HCT116 (cell line): ENCODE results near the gene HEPACAM2. TPM values are rescaled to one million over a fixed set of nuclear protein-coding genes. Genes with fewer than 3 reads are reported as not detected.

Experiments
- ATAC-seq: fragments of 200-7000 bp; cut with Tn5 transposase; 2 replicates; pipeline ENCODE4 v1.9.1; 2020; ENCODE audit warnings: mild to moderate bottlenecking, moderate library complexity
- BruUV-seq: library from RNA; stranded (reverse); fragments of 400-500 nt; replicated peaks from 2 replicates; lab custom pipeline; 2021; lab: Mats Ljungman, UMichigan
- CTCF ChIA-PET: fragments of 300-600 bp; sonication (Branson Sonifier 250); formaldehyde crosslinking; loops from one replicate; lab custom pipeline; 2021; ENCODE audit warnings: antibody characterized with exemption; lab: Charles Lee
- POLR2A ChIA-PET: fragments of 300-600, 350-600 bp; sonication (Branson Sonifier 250); formaldehyde crosslinking; loops from one replicate; lab custom pipeline; 2021; ENCODE audit warnings: antibody characterized with exemption; lab: Charles Lee
- RAD21 ChIA-PET, 2 experiments: fragments of 300-600 bp; sonication (Branson Sonifier 250); formaldehyde crosslinking; loops; one replicate each; lab custom pipeline; 2023; ENCODE audit warnings: low total read pairs in 2 of 2; ENCODE audit not compliant: uncharacterized antibody in 2 of 2, unreplicated experiment in 2 of 2, low non-redundant PET in 1 of 2; lab: Charles Lee
- DNase-seq: peaks from one replicate; pipeline ENCODE4 v3.0.0-alpha.2; 2010; ENCODE audit warnings: low read depth, low spot score
- H2AFZ ChIP-seq: fragments of 200-600 bp; shearing (Covaris generic), sonication (generic); 2 replicates; pipeline ENCODE4 v1.6.1; 2017; ENCODE audit warnings: low read depth, mixed run types, mixed read lengths, antibody characterized with exemption, low read length; ENCODE audit not compliant: poor library complexity, severe bottlenecking
- H3K27ac ChIP-seq: 2 replicates; pipeline ENCODE4 v1.5.1; 2012; ENCODE audit warnings: low read depth, low read length
- H3K27me3 ChIP-seq: fragments of 200-600 bp; sonication (generic); 2 replicates; pipeline ENCODE4 v1.6.1; 2016; ENCODE audit warnings: mixed run types, low read length, mixed read lengths; ENCODE audit not compliant: insufficient read depth
- H3K36me3 ChIP-seq, 2 experiments: fragments of 200-500 bp in 1 of 2; fragments of 200-600 bp in 1 of 2; sonication (Bioruptor generic) in 1 of 2; sonication (generic) in 1 of 2; 2 replicates each; pipeline versions ENCODE4 v1.5.1 to v1.6.1; 2014 to 2016; ENCODE audit warnings: low read length in 2 of 2, inconsistent platforms in 1 of 2, mixed read lengths in 1 of 2, mixed run types in 1 of 2; ENCODE audit not compliant: insufficient read depth in 2 of 2, control insufficient read depth in 1 of 2
- H3K4me1 ChIP-seq, 2 experiments: fragments of 200-600 bp in 1 of 2; sonication (generic) in 1 of 2; 2 replicates each; pipeline versions ENCODE4 v1.5.1 to v1.6.1; 2012 to 2017; ENCODE audit warnings: low read length in 2 of 2, inconsistent platforms in 1 of 2, mild to moderate bottlenecking in 1 of 2, mixed read lengths in 1 of 2, mixed run types in 1 of 2, moderate library complexity in 1 of 2; ENCODE audit not compliant: insufficient read depth in 2 of 2, control insufficient read depth in 1 of 2
- H3K4me2 ChIP-seq: fragments of 200-600 bp; sonication (generic); 2 replicates; pipeline ENCODE4 v1.6.1; 2017; ENCODE audit warnings: mixed run types, low read length, mixed read lengths
- H3K4me3 ChIP-seq, 2 experiments: fragments of 200-600 bp in 1 of 2; sonication (generic) in 1 of 2; replicated peaks in 1 of 2; 2 replicates each; pipeline ENCODE4 v1.5.1; 2011 to 2016; ENCODE audit warnings: low read length in 2 of 2, control low read depth in 1 of 2, low read depth in 1 of 2, mild to moderate bottlenecking in 1 of 2, mixed read lengths in 1 of 2, mixed run types in 1 of 2
- H3K79me2 ChIP-seq: fragments of 200-600 bp; sonication (generic); 2 replicates; pipeline ENCODE4 v1.6.1; 2017; ENCODE audit warnings: mild to moderate bottlenecking, mixed run types, low read length, moderate library complexity, mixed read lengths; ENCODE audit not compliant: insufficient read depth
- H3K9ac ChIP-seq: fragments of 200-600 bp; sonication (generic); 2 replicates; pipeline ENCODE4 v1.6.1; 2016; ENCODE audit warnings: low read length, mixed read lengths
- H3K9me2 ChIP-seq: fragments of 200-600 bp; sonication (generic), shearing (Covaris generic); 2 replicates; pipeline ENCODE4 v1.6.1; 2017; ENCODE audit warnings: mixed run types, mild to moderate bottlenecking, moderate library complexity; ENCODE audit not compliant: insufficient read depth
- H3K9me3 ChIP-seq, 2 experiments: fragments of 200-500 bp in 1 of 2; fragments of 200-600 bp in 1 of 2; sonication (Bioruptor generic) in 1 of 2; sonication (generic) in 1 of 2; 2 replicates each; pipeline ENCODE4 v1.6.1; 2014 to 2017; ENCODE audit warnings: low read length in 2 of 2, mixed read lengths in 2 of 2, inconsistent platforms in 1 of 2, low read depth in 1 of 2, mild to moderate bottlenecking in 1 of 2, mixed run types in 1 of 2, moderate library complexity in 1 of 2; ENCODE audit not compliant: control insufficient read depth in 1 of 2, insufficient read depth in 1 of 2
- H4K20me1 ChIP-seq: fragments of 200-600 bp; sonication (generic), shearing (Covaris generic); 2 replicates; pipeline ENCODE4 v1.6.1; 2017; ENCODE audit warnings: mixed run types, mild to moderate bottlenecking, moderate library complexity; ENCODE audit not compliant: insufficient read depth
- RAD21 ChIP-seq: IDR thresholded peaks from 2 replicates; pipeline ENCODE4 v1.6.1; 2012; ENCODE audit warnings: low read depth, mild to moderate bottlenecking
- SP1 ChIP-seq: IDR thresholded peaks from 2 replicates; pipeline ENCODE4 v1.6.1; 2012; ENCODE audit warnings: low read depth
- intact Hi-C: fragments of 100-400 bp; cut with micrococcal nuclease; formaldehyde crosslinking; loops from 2 replicates; pipeline ENCODE4 v1.10.0; 2022
- total RNA-seq: library from RNA; stranded (reverse); gene quantifications from one replicate; pipeline ENCODE4 v1.2.1, GENCODE V29; 2021; ENCODE audit not compliant: unreplicated experiment
- TF ChIP-seq, protein P1 (sequence below), 3 experiments: fragments of 200-600 bp in 1 of 3; sonication (generic) in 1 of 3; IDR thresholded peaks in 2 of 3; conservative IDR thresholded peaks in 1 of 3; 2 replicates each; pipeline ENCODE4 v1.5.1; 2012 to 2017; ENCODE audit warnings: low read depth in 2 of 3, low read length in 2 of 3, antibody characterized with exemption in 1 of 3, borderline replicate concordance in 1 of 3, control low read depth in 1 of 3, mild to moderate bottlenecking in 1 of 3, mixed read lengths in 1 of 3, mixed run types in 1 of 3, moderate library complexity in 1 of 3; ENCODE audit not compliant: insufficient read depth in 1 of 3
- TF ChIP-seq, protein P2 (sequence below): IDR thresholded peaks from 2 replicates; pipeline ENCODE4 v1.6.1; 2012

Gene HEPACAM2
- total RNA-seq, 1 experiment from 2014 or later: not detected

DNA sequence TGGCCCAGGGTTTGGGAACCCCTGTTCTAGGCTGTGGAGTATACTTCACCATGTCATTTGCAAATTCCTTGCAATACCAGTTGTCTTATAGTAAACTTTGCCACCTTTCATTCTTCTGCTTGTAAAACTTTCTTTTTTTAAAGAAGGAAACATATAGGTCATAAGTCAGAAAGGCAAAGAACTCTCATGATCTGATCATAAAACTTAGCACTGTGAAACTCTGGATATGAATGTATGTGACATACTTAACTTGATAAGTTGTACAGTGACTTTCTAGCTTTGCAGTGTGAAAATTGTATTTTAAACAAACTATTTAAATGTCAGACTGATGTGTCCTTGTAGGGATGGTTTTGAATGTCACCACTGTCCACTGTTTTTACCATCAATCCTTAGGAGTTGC, 47.1 kb downstream of the HEPACAM2 start:
- ChIA-PET RAD21 (interaction anchor here in 1 of 2 experiments (0.6 kb wide), 1 partner anchor 376 kb away, joined by 5 read pairs; no protein-coding TSS in a partner anchor), CTCF (no interaction called here), POLR2A (no interaction called here)
- Histone ChIP-seq H4K20me1 (no peaks in the 10 kb centered on the region), H3K79me2 (no peaks in the 10 kb centered on the region), H3K9ac (no peak overlapping the region), H3K4me2 (no peak overlapping the region), H3K9me3 (no peaks in the 10 kb centered on the region), H3K4me3 (no peak overlapping the region), H3K4me1 (no peaks in the 10 kb centered on the region), H2AFZ (no peak overlapping the region), H3K36me3 (no peaks in the 10 kb centered on the region), H3K27ac (no peak overlapping the region), H3K27me3 (peaks cover 17% of the 10 kb centered on the region; the same call in 1 of the 2 replicates), H3K9me2 (no peaks in the 10 kb centered on the region)
- TF ChIP-seq SP1: no peak
- no TSS peak for BruUV-seq
- ATAC-seq (no peak), DNase-seq (no peak)
- intact Hi-C loops: loop anchor here (5.0 kb wide), 1 partner anchor 48 kb away; the partner anchor contains the start of gene HEPACAM2

DNA sequence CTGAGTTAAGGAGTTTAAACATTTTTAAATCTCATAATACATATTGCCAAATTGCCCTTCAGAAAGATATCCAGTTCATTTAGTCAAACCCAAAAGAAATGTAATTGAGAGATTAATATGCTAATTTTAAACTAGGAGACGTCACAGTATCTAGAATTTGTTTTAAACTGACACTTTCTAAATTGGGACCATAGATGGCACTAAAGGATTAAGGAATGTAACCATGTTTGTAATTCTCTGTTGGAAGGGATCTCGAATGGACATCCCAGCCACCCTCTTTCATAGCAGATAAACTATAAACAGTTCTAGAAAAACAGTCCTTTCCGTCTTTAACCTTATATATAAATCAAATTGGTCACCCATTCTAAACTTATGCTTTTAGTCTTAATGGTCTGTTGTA, 48.1 kb downstream of the HEPACAM2 start:
- ChIA-PET RAD21 (no interaction called here), CTCF (interaction anchor here (0.9 kb wide), 1 partner anchor 54 kb away, joined by 5 read pairs; the partner anchor contains the start of gene VPS50), POLR2A (no interaction called here)
- DNase-seq (no peak), ATAC-seq (peak; percentile 58; the same call in 1 of the 2 replicates)
- Histone ChIP-seq H3K4me1 (no peaks in the 10 kb centered on the region), H2AFZ (no peak overlapping the region), H3K27ac (no peak overlapping the region), H3K4me2 (no peak overlapping the region), H3K27me3 (peaks cover 17% of the 10 kb centered on the region; the same call in 1 of the 2 replicates), H3K9me3 (no peaks in the 10 kb centered on the region), H3K4me3 (no peak overlapping the region), H3K79me2 (no peaks in the 10 kb centered on the region), H3K36me3 (no peaks in the 10 kb centered on the region), H3K9ac (no peak overlapping the region), H4K20me1 (no peaks in the 10 kb centered on the region), H3K9me2 (no peaks in the 10 kb centered on the region)
- TF ChIP-seq, protein P1, sequence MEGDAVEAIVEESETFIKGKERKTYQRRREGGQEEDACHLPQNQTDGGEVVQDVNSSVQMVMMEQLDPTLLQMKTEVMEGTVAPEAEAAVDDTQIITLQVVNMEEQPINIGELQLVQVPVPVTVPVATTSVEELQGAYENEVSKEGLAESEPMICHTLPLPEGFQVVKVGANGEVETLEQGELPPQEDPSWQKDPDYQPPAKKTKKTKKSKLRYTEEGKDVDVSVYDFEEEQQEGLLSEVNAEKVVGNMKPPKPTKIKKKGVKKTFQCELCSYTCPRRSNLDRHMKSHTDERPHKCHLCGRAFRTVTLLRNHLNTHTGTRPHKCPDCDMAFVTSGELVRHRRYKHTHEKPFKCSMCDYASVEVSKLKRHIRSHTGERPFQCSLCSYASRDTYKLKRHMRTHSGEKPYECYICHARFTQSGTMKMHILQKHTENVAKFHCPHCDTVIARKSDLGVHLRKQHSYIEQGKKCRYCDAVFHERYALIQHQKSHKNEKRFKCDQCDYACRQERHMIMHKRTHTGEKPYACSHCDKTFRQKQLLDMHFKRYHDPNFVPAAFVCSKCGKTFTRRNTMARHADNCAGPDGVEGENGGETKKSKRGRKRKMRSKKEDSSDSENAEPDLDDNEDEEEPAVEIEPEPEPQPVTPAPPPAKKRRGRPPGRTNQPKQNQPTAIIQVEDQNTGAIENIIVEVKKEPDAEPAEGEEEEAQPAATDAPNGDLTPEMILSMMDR (IDR thresholded peaks at IDR 0.05 in 2 of 3, conservative IDR thresholded peaks at IDR 0.05 in 1 of 3; ENCODE audit: borderline replicate concordance in 1 of 3, insufficient read depth in 1 of 3, low read depth in 2 of 3, low read length in 2 of 3): peak in 2 of 3 experiments; percentile 28 to 30; a peak in 3 of 6 replicates
- TF ChIP-seq, protein P2, sequence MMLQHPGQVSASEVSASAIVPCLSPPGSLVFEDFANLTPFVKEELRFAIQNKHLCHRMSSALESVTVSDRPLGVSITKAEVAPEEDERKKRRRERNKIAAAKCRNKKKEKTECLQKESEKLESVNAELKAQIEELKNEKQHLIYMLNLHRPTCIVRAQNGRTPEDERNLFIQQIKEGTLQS: no peak
- peak; percentile 59 for TF ChIP-seq RAD21
- no TSS peak for BruUV-seq
- intact Hi-C loops: loop anchor here (5.0 kb wide), 1 partner anchor 49 kb away; the partner anchor contains the start of gene HEPACAM2
